ENCODE data around the gene COL6A2.

DNA sequence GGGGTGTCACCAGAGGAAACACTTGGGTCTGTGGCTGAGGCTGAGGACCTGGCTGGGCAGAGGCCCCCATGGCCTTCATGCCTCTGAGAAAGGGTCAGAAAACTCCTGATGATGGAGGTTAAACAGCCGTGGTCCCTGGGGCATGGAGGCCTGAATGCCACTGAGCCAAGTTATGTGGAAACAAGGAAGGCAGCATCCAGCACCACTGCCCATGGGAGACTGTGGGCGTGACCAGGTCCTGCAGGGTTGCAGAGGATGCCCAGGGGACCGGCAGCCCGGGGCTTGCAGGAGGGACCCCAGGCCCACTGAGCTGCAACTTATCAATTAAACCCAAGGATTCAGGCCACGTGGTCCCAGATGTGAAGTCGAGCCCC, 18.9 kb upstream of the COL6A2 start:
- TF ChIP-seq CTCF (IDR thresholded peaks at IDR 0.05; ENCODE audit: insufficient read depth, low read depth, low read length): no peak
- no peak for TF ChIP-seq EZH2 (IDR thresholded peaks at IDR 0.05; ENCODE audit: insufficient read depth, low read length)

Data from astrocyte (in vitro differentiated cells and primary cell).